Measurements from ENCODE around the gene ZNRF3.
"Not testable (repeated sequence)": the region's sequence is repeated elsewhere in the genome, so short reads cannot be mapped to it uniquely, and the experiment has no call there.

The ZNRF3 gene

GRCh38 chr22:28931844-28932567, 48.6 kb downstream of the ZNRF3 start:
- DNase-seq (ENCODE audit: low read depth) = no peak

DNA sequence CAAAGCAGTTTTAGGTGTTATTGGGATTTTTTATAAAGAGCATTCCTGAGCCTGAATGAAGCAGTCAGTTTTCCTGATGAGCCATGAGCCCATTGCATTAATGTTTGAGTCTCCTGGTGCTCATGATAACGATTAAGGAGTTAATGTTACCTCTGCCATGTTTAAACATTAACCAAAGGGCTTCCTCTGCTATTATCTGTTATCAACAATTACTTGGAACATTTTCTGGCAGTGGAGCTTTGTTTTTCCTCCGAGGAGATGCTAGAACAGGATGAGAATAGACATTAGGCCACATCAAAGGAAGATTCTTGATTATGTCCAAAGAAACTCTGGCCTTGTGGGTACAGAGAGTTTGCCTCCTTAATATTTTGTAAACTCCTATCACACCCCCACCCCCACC, 49.9 kb downstream of the ZNRF3 start:
- DNase-seq (ENCODE audit: low read depth) = no peak

DNA sequence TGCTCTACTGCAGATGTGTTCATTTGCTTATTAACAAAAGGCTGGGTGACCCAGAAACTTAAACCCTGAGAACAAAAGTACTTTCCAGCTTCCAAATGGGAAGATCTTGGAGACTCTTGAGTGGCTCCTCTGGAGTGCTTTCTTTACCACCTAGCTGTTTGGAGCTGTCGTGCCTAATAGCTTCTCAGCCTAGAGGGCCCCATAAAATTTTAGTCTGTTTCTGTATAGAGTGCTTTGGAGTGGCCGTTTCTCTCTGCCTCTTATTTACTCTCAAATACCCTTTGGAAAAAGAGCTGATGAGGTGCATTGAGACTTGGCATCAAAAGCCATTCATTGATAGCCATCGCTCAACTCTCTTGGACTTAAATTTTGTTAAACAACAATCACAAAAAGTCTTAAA, 50.7 kb downstream of the ZNRF3 start:
- DNase-seq (ENCODE audit: low read depth) = no peak

- DNase-seq (ENCODE audit: low read depth) = no peak
Measured at GRCh38 chr22:28935140-28935539, 51.8 kb downstream of the ZNRF3 start.

DNA sequence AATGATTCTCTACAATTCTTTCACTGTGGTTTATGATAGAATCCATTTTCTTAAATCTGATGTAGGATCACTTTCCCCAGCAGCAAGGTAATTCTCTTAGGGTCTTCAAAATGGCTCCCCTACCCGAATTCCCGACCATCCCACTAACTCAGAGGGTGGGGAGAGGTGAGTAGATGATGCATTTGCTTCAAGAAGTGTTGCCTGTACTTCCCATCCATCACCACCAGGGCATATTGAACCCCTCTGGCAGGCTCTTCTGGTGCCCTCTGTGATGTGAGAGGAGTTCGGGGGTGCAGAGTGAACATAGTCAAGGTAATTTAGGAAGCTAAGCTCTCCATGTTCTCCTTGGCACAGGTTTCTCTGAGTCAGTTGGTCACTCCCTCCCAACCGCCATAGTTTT, 52.3 kb downstream of the ZNRF3 start:
- DNase-seq (ENCODE audit: low read depth) = no peak

DNA sequence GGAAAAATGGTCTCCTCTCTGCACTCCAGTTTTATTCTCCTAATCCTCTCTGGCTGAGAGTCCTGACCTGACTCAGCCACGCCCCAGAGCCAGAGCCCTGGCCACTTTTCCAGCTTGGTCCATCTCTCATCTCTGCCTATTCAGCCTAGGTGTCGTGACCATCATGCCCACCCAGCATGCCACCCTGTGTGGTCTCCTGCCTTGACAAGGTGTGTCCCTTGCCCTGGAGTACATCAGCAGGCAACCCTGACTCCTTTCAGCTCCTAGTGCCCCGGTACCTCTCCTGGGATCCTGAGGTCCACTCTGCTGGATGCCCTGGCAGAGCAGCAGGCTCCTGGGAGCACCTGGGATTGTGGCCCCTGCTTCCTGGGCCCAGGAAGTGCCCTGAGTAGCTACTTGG, 52.8 kb downstream of the ZNRF3 start:
- no peak for DNase-seq (ENCODE audit: low read depth)

- no peak for DNase-seq (ENCODE audit: low read depth)
Measured at GRCh38 chr22:28937206-28938025, 54.0 kb downstream of the ZNRF3 start.

DNA sequence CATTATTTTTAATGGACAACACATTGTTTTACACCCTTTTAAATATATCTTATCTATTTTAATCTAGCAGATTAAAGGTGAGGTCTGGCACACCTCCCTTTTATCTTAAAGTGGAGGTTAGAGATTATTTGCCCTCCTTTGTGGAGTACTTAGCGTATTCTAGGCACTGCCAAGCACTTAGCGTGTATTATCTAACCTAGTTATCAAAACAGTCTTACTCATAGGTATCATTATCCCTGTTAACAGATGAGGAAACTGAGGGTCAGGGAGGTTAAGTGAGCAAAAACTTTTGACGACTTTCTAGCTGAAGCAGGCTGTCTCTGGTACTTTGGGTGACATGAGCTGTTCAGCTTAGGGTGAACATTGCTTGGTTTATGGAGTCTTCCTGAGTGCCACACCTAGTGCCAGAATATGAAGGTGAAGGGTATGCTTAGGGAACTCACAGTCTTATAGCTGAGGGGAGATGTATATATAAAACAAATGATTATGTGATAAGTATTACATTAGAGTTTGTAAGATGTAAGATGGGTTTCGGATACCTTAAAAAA, 55.0 kb downstream of the ZNRF3 start:
- DNase-seq (ENCODE audit: low read depth) = no peak

GRCh38 chr22:28939394-28939793, 56.0 kb downstream of the ZNRF3 start:
- no peak for DNase-seq (ENCODE audit: low read depth)

DNA sequence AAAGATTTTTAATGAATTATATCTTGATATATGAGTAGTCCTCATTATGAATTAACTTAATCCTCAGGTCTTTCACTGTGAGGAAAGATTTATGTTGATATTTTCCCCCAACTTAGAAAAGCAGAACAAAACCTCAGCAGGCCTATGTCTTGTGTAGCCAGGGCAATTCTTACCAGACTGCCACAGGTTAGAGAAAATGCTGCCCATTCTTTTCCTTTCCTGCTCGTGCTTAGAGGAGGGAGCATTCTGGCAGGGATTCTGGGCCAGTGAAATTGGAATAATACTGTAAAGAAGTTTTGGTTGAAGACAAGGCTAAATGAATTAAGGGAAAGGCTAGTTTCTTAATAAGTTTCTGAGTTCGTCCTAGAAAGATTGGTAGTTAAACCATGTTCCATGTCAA, 56.6 kb downstream of the ZNRF3 start:
- DNase-seq (ENCODE audit: low read depth) = no peak

- no peak for DNase-seq (ENCODE audit: low read depth)
Measured at GRCh38 chr22:28940441-28940840, 57.1 kb downstream of the ZNRF3 start.

DNA sequence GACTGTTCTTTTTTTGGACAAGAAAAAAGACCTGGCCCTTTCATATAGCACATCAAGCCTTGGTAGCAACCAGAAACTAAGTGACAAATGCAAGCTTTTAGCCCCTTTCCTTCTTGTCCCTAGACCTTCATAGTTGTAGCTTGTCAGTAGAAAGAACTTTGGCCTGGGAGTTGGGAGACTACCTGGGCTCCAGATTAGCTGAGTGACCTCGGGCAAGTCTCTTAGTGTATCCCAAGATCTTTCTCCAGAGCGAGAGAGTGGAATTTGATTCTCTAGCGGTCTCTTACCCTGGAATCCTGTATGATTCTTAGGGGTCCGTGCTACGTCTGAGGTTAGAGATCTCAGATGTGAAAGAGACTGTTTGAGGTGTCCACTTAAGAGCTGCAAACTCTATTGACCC, 59.0 kb downstream of the ZNRF3 start:
- no peak for DNase-seq (ENCODE audit: low read depth)

GRCh38 chr22:28942801-28943500, 59.6 kb downstream of the ZNRF3 start:
- no peak for DNase-seq (ENCODE audit: low read depth)

GRCh38 chr22:28943501-28943879, 60.1 kb downstream of the ZNRF3 start:
- DNase-seq (ENCODE audit: low read depth) = no peak

GRCh38 chr22:28947125-28947524, 63.8 kb downstream of the ZNRF3 start:
- no peak for DNase-seq (ENCODE audit: low read depth)

DNA sequence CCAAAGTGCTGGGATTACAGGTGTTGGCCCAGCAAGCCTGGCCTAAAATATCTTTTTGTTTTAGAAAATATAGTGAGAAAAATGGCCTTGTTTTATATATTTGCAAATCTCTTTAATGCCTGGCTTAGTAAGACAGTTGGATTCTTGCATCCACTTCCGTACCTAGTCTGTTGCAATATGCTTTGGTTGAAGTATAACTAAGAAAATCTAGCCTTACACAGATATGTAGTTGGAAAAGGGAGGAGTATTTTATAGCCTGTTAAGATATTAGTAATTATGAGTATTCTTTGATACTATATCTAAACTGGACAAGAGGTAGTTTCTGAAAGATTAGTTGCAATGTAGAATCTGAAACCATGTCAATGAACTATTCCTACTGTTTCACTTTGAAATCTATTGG, 65.1 kb downstream of the ZNRF3 start:
- DNase-seq (ENCODE audit: low read depth) = no peak

- not testable (repeated sequence) for DNase-seq (ENCODE audit: low read depth)
Measured at GRCh38 chr22:28948860-28949551, 65.6 kb downstream of the ZNRF3 start.

DNA sequence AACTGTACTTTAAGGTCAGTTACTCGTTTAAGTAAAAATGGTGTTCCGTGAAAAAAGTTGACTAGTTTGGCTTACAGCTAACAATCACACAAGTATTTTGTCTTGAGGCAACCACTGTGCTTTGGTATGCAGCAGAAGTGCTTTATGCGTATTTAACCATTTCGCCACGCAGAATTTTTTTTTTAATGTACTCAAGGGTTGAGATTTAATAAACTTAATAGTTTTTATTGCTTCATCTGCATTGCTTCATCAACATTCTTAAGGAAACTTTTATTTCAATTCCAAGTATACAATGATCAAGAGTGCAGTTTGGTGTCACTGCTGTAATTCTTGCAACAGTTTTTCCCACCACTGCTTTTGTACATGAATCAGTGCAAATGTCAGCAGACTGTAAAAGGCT, 66.4 kb downstream of the ZNRF3 start:
- DNase-seq (ENCODE audit: low read depth) = peak; percentile 36

DNA sequence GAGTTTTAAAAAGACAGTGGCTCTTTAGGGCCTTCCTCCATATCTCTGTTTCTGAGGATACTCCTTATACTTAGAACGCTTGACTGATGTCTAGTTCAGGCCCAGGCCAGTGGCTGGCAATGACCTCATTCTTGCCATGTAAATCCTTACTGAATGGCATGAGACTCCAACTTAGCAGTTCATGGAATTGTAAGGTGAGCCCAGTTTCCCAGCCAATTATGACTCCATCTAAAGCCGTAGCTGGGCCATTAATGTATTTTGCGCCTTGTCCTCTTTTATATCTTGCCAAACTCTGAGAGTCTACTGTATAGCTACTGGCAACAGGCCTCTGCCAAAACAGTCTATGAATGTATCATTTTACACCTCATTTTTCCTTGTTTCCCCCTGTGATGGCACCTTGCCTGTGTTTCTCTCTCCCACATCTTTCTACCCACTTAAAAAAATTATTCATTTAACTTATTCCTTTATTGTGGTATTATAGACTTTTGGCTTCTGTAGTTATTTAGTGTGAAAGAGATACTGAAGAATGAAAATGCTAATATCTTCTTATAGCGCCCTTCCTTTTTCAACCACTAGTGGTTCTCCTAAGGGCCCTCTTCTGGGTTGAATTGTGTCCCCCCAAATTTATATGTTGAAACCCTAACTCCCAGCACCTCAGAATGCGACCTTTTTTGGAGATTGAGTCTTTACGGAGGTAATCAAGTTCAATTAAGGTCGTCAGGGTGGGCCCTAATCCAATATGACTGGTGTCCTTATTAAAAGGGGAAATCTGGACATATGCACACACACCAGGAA, 67.4 kb downstream of the ZNRF3 start:
- DNase-seq (ENCODE audit: low read depth) = no peak

DNA sequence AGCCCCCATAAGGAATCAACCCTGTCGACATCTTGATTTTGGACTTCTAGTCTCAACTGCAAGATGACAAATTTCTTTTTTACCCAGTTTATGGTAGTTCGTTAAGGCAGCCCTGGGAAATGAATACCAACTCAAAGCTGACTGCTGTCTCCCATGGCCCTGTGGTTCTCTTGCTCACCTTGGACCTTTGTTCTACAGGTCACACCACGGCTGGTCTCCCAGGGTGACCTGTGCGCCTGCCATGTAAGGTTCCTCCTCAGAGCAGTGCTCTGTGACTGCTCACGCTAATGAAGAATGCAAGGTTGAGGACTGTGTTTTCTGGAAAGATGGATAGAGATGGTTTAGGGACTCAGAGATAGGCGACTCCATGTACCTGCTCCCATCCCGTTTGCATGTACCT, 68.2 kb downstream of the ZNRF3 start:
- no peak for DNase-seq (ENCODE audit: low read depth)

DNA sequence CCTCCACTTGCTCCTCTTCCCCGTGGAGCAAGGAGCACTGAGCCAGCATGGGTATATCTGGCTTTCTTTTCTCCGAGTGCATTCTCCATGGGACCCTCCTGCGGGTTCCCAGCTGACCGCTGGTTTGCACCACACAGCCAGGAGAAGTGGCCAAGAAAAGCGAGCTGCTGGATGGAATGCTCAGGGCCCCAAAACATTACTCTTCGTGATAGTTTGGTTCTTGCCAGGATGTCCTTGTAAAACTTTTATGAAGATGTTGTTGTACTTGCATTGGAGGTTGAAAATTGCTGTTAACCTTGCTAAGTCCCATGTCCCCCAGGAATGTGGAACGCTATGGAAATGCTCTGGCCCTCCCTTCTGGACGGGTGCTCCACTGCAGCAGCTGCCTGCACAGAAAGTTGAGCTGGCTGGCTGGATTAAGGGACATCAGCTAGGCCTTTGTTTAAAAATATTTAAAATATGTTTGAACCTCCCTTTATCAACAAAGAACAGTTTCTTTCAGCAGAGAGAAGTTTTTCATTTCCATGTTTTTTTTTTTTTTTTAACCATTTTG, 68.7 kb downstream of the ZNRF3 start:
- peak; percentile 20 for DNase-seq (ENCODE audit: low read depth)
